ENCODE results near the gene IFNAR1.

GRCh38 chr21:33292724-33293123, 32.0 kb upstream of the IFNAR1 start:
- TF ChIP-seq POLR2A (IDR thresholded peaks at IDR 0.05; ENCODE audit: low read depth, low read length) (no peak), POLR2AphosphoS5 (IDR thresholded peaks at IDR 0.05; ENCODE audit: insufficient read depth, low read depth, low read length) (no peak), CTCF (IDR thresholded peaks at IDR 0.05; ENCODE audit: extremely low read depth in 1 of 2, insufficient read depth in 1 of 2, low read depth in 1 of 2, low read length in 2 of 2) (no peak), EZH2 (IDR thresholded peaks at IDR 0.05; ENCODE audit: borderline replicate concordance, low read depth, low read length, severe bottlenecking) (no peak), MYC (IDR thresholded peaks at IDR 0.05; ENCODE audit: low read depth, low read length) (no peak), JUN (IDR thresholded peaks at IDR 0.05; ENCODE audit: borderline replicate concordance, insufficient read depth, insufficient read length, low read depth) (no peak), FOS (IDR thresholded peaks at IDR 0.05; ENCODE audit: borderline replicate concordance, insufficient read depth, low read length) (no peak)
